HUES48 (cell line): ENCODE measurements around the gene NDUFA13.

Source experiments
- H3K27ac ChIP-seq: one replicate; pipeline ENCODE4 v1.7.0; 2013; ENCODE audit warnings: low read depth, low read length, inconsistent platforms
- H3K27me3 ChIP-seq: 2 replicates; pipeline ENCODE4 v1.6.1; 2013; ENCODE audit warnings: mild to moderate bottlenecking, low read length; ENCODE audit not compliant: control insufficient read depth, insufficient read depth
- H3K36me3 ChIP-seq: 2 replicates; pipeline ENCODE4 v1.6.1; 2013; ENCODE audit warnings: low read length; ENCODE audit not compliant: control insufficient read depth, insufficient read depth
- H3K4me1 ChIP-seq: 2 replicates; pipeline ENCODE4 v1.6.1; 2013; ENCODE audit warnings: mild to moderate bottlenecking, low read length; ENCODE audit not compliant: control insufficient read depth, insufficient read depth
- H3K4me3 ChIP-seq: 2 replicates; pipeline ENCODE4 v1.5.1; 2013; ENCODE audit warnings: mild to moderate bottlenecking, low read depth, low read length
- H3K9ac ChIP-seq: 2 replicates; pipeline ENCODE4 v1.6.1; 2013; ENCODE audit warnings: mild to moderate bottlenecking, low read depth, low read length, moderate library complexity
- H3K9me3 ChIP-seq: 2 replicates; pipeline ENCODE4 v1.6.1; 2013; ENCODE audit warnings: low read length; ENCODE audit not compliant: control insufficient read depth, insufficient read depth

NDUFA13 gene

DNA sequence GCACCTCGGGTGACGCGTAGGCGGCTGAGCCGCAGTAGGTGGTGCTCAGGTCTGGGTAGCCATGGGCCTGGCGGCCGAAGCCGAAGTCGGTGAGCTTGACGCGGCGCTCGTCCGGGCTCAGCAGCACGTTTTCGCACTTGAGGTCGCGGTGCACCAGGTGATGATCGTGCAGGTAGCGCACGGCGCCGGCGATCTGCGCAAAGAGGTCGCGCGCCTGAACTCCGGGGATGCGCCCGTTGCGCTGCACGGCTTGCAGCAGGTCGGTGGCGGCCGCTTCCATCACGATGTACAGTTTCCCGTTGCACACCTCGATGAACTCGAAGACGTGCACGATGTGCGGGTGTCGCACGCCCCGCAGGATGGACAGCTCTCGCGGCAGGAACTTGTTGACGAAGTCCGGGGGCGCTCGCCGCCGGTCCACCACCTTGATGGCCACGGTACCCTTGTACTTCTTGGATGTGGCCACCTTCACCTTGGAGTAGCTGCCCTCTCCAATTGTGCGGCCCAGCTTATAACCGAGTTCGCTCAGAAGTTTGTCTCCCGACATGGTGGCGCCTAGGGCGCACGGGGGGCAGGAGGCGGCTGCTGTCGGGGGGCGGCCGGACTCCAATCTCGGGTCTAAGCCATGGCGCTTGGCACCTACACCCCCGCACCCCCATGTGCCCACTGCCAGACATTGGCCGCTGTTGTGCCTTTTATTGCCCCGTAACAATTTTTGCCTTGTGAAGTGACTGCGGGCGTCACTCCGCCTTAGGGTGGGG is 964 bp upstream of the NDUFA13 start, which contains the start of gene TSSK6:
Gene TSSK6, minus strand, starts transcription at position 668 of the 761 bp plus-strand sequence. Its CDS starts 121 bp downstream, at position 547.
- peaks cover 10% of the 10 kb centered on the region for H3K36me3 ChIP-seq
- H3K4me3 ChIP-seq = peak within 1 kb of the TSS; percentile 83
- H3K4me1 ChIP-seq = no peaks in the 10 kb centered on the region; the same call in 1 of the 2 replicates
- H3K27ac ChIP-seq = peak within 1 kb of the TSS; percentile 87
- H3K9ac ChIP-seq = peak within 1 kb of the TSS; percentile 82
- H3K27me3 ChIP-seq = no peaks in the 10 kb centered on the region
- no peaks in the 10 kb centered on the region for H3K9me3 ChIP-seq

- Histone ChIP-seq H3K27ac (no peak overlapping the region), H3K4me1 (no peaks in the 10 kb centered on the region; the same call in 1 of the 2 replicates), H3K9ac (no peak overlapping the region), H3K36me3 (peaks cover 19% of the 10 kb centered on the region), H3K27me3 (no peaks in the 10 kb centered on the region), H3K4me3 (peak overlapping the region; percentile 83), H3K9me3 (peaks cover 3% of the 10 kb centered on the region; the same call in 1 of the 2 replicates)
Measured at GRCh38 chr19:19517235-19517619, 1.2 kb downstream of the NDUFA13 start.

GRCh38 chr19:19520989-19521388 is 5.0 kb downstream of the NDUFA13 start:
- Histone ChIP-seq H3K9ac (no peak overlapping the region), H3K27ac (no peak overlapping the region), H3K27me3 (no peaks in the 10 kb centered on the region), H3K4me1 (no peaks in the 10 kb centered on the region), H3K36me3 (peaks cover 33% of the 10 kb centered on the region), H3K4me3 (no peak overlapping the region), H3K9me3 (peaks cover 3% of the 10 kb centered on the region; the same call in 1 of the 2 replicates)

GRCh38 chr19:19523177-19523576 is 7.2 kb downstream of the NDUFA13 start:
- Histone ChIP-seq H3K9ac (no peak overlapping the region), H3K4me1 (no peaks in the 10 kb centered on the region), H3K36me3 (peaks cover 53% of the 10 kb centered on the region), H3K4me3 (no peak overlapping the region), H3K27ac (no peak overlapping the region), H3K9me3 (peaks cover 3% of the 10 kb centered on the region; the same call in 1 of the 2 replicates), H3K27me3 (no peaks in the 10 kb centered on the region)

DNA sequence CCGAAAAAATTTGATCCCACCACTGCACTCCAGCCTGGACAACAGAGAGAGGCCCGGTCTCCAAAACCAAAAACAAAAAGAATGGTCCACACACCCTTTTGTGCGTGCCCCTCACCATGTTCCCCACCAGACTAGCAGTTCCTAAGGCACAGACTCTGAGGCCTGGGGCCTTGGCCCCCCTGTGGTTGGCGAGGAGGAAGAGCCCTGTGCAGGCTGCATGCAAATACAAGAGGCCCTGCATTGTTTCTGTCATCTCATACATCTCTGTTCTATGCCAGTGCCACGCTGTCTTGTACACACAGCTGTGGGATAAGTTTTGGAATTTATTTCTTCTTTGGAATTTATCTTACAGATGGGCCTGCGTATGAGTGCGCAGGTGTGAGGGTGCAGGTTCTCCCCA is 8.0 kb downstream of the NDUFA13 start:
- Histone ChIP-seq H3K36me3 (peaks cover 54% of the 10 kb centered on the region), H3K27ac (no peak overlapping the region), H3K9ac (no peak overlapping the region)

GRCh38 chr19:19525611-19526380 is 9.8 kb downstream of the NDUFA13 start:
- H3K9me3 ChIP-seq = peaks cover 3% of the 10 kb centered on the region; the same call in 1 of the 2 replicates
- H3K4me1 ChIP-seq = no peaks in the 10 kb centered on the region
- H3K9ac ChIP-seq = no peak overlapping the region
- H3K27ac ChIP-seq = no peak overlapping the region
- no peak overlapping the region for H3K4me3 ChIP-seq
- H3K27me3 ChIP-seq = no peaks in the 10 kb centered on the region
- peaks cover 45% of the 10 kb centered on the region for H3K36me3 ChIP-seq

More for the DNA sequence above, 8.0 kb downstream of the NDUFA13 start:
- Histone ChIP-seq H3K4me1 (no peaks in the 10 kb centered on the region), H3K4me3 (no peak overlapping the region), H3K9me3 (peaks cover 3% of the 10 kb centered on the region; the same call in 1 of the 2 replicates), H3K27me3 (no peaks in the 10 kb centered on the region)

DNA sequence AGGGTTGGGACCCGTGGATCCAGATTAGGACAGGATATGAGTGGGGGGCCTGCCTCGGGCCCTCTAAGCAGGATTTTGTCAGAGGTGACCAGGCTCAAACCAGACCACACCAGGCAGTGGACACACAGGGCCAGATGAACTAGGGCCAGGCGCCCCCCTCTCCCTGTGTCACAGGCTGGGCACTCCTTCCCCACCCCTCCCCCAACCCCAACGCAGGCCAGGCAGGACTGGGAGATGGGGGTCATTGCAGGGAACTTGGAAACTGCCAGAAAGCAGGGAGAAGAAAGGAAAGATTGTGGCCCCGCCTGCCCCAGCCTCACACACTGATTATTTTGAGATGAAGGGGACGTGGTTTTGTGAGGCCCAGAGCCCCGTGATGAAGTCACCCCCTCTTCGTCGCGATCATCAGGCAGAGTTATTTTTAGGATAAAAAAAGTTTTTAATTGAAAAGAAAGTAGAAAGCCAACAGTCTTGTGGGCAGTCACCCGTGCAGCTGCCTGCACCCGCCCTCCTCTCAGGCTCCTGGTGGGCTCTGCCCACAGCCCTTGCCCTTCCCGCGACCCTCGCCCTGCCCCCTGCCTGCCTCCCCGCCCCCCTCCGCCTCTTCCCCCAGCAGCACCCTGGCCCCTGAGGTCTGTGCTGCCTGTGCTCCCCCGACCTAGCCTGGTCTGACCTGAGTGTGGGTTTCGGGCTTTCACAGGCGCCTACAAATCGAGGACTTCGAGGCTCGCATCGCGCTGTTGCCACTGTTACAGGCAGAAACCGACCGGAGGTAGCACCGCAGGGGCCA is 10.8 kb downstream of the NDUFA13 start:
- no peak overlapping the region for H3K27ac ChIP-seq
- no peaks in the 10 kb centered on the region for H3K9me3 ChIP-seq
- peaks cover 46% of the 10 kb centered on the region for H3K36me3 ChIP-seq
- H3K27me3 ChIP-seq = no peaks in the 10 kb centered on the region
- no peak overlapping the region for H3K9ac ChIP-seq
- H3K4me3 ChIP-seq = no peak overlapping the region
- H3K4me1 ChIP-seq = no peaks in the 10 kb centered on the region

- Histone ChIP-seq H3K27me3 (no peaks in the 10 kb centered on the region), H3K27ac (no peak overlapping the region), H3K4me1 (no peaks in the 10 kb centered on the region), H3K9me3 (no peaks in the 10 kb centered on the region), H3K9ac (no peak overlapping the region), H3K36me3 (peaks cover 46% of the 10 kb centered on the region), H3K4me3 (no peak overlapping the region)
Measured at GRCh38 chr19:19527371-19527656, 11.3 kb downstream of the NDUFA13 start.

DNA sequence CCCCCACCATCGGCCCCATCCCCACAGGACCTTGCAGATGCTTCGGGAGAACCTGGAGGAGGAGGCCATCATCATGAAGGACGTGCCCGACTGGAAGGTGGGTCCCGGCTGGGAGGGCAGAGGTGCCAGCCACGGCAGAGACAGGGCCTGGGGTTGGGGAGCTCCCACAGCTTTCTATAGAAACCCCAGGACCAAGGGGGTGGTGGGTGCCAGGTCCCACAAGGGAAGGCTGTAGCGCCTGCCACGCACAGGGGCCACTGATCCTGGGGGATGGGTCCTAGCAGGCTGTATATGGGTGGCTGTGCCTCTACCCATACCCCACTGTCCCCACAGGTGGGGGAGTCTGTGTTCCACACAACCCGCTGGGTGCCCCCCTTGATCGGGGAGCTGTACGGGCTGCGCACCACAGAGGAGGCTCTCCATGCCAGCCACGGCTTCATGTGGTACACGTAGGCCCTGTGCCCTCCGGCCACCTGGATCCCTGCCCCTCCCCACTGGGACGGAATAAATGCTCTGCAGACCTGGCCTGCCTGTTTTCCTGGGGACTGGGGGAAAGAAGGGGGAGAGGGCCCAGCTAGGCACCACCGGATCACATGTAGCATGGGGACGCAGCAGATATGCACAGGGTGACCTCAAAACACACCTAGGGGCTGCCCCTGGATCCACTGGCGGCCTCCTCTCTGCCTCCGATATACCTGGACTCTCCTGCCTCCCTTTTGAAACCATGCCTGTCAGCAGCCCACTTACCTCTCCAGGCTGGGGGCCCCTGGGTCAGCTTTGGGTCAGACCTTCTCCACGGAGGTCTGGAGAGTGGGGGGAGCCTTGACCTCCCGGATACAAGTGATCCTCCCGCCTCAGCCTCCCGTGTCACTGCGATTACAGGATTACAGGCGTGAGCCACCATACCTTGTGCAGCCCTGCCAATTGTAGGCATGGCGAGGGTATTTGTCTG is 11.9 kb downstream of the NDUFA13 start:
- Histone ChIP-seq H3K27me3 (no peaks in the 10 kb centered on the region), H3K36me3 (peaks cover 46% of the 10 kb centered on the region), H3K9ac (no peak overlapping the region), H3K4me3 (no peak overlapping the region), H3K9me3 (no peaks in the 10 kb centered on the region), H3K4me1 (no peaks in the 10 kb centered on the region), H3K27ac (no peak overlapping the region)
